Liver (tissue), 9 donors: Measurements from ENCODE around the gene GGNBP2. TPM values are rescaled to one million over a fixed set of nuclear protein-coding genes. Genes with fewer than 3 reads are reported as not detected.

Source experiments
- DNase-seq: peaks from one replicate; pipeline ENCODE4 v3.0.0-alpha.2; 2017; ENCODE audit warnings: low spot score
- H3K27ac ChIP-seq, 2 donors: one replicate each; pipeline ENCODE4 v1.7.0; 2013; ENCODE audit warnings: inconsistent platforms in 2 of 2, low read length in 2 of 2, control low read depth in 1 of 2, low read depth in 1 of 2, mild to moderate bottlenecking in 1 of 2
- H3K27me3 ChIP-seq, 4 donors: one replicate each; pipeline versions ENCODE4 v1.6.1 to v1.7.0; 2013; ENCODE audit warnings: low read length in 3 of 4, inconsistent platforms in 1 of 4, mild to moderate bottlenecking in 1 of 4, moderate library complexity in 1 of 4; ENCODE audit not compliant: control insufficient read depth in 4 of 4, insufficient read depth in 4 of 4
- H3K36me3 ChIP-seq, 4 donors: one replicate each; pipeline versions ENCODE4 v1.6.1 to v1.7.0; 2013; ENCODE audit warnings: low read length in 3 of 4, mild to moderate bottlenecking in 3 of 4, low read depth in 1 of 4, moderate library complexity in 1 of 4; ENCODE audit not compliant: control insufficient read depth in 4 of 4, insufficient read depth in 3 of 4
- H3K4me1 ChIP-seq, 4 donors: one replicate each; pipeline versions ENCODE4 v1.6.1 to v1.7.0; 2013; ENCODE audit warnings: low read length in 3 of 4, mild to moderate bottlenecking in 3 of 4, moderate library complexity in 1 of 4; ENCODE audit not compliant: control insufficient read depth in 4 of 4, insufficient read depth in 4 of 4
- H3K4me3 ChIP-seq, 3 donors: one replicate each; pipeline versions ENCODE4 v1.6.1 to v1.7.0; 2013; ENCODE audit warnings: low read length in 3 of 3, control low read depth in 1 of 3, low read depth in 1 of 3, mild to moderate bottlenecking in 1 of 3
- H3K9ac ChIP-seq, 2 donors: one replicate each; pipeline ENCODE4 v1.7.0; 2013; ENCODE audit warnings: low read length in 2 of 2, mild to moderate bottlenecking in 2 of 2, moderate library complexity in 2 of 2, control low read depth in 1 of 2, low read depth in 1 of 2
- H3K9me3 ChIP-seq, 4 donors: one replicate each; pipeline versions ENCODE4 v1.6.1 to v1.7.0; 2013; ENCODE audit warnings: low read length in 3 of 4; ENCODE audit not compliant: control insufficient read depth in 4 of 4
- ATF3 ChIP-seq: IDR thresholded peaks from 2 replicates; pipeline ENCODE4 v1.6.1; 2016; ENCODE audit warnings: antibody characterized with exemption
- CTCF ChIP-seq: fragments of 150-350 bp; IDR thresholded peaks from 2 replicates; pipeline ENCODE4 v1.5.1; 2017; ENCODE audit warnings: improper control_type of control experiment, low read depth, low read length; ENCODE audit not compliant: missing input control
- EGR1 ChIP-seq, 2 donors: IDR thresholded peaks; 2 replicates each; pipeline ENCODE4 v1.6.1; 2016 to 2018; ENCODE audit warnings: antibody characterized with exemption in 2 of 2, low read depth in 2 of 2
- FOXA2 ChIP-seq: IDR thresholded peaks from 2 replicates; pipeline ENCODE4 v1.6.1; 2016; ENCODE audit warnings: antibody characterized with exemption
- HNF4A ChIP-seq, 2 donors: conservative IDR thresholded peaks; 2 replicates each; pipeline ENCODE4 v1.6.1; 2016; ENCODE audit warnings: antibody characterized with exemption in 2 of 2, mild to moderate bottlenecking in 2 of 2
- HNF4G ChIP-seq: IDR thresholded peaks from 2 replicates; pipeline ENCODE4 v1.6.1; 2016; ENCODE audit warnings: antibody characterized with exemption
- MAX ChIP-seq: IDR thresholded peaks from 2 replicates; pipeline ENCODE4 v1.6.1; 2016; ENCODE audit warnings: antibody characterized with exemption
- NR2F2 ChIP-seq: IDR thresholded peaks from 2 replicates; pipeline ENCODE4 v1.6.1; 2016; ENCODE audit warnings: antibody characterized with exemption
- RAD21 ChIP-seq, 2 donors: IDR thresholded peaks; 2 replicates each; pipeline ENCODE4 v1.6.1; 2016; ENCODE audit warnings: antibody characterized with exemption in 2 of 2, mild to moderate bottlenecking in 2 of 2
- REST ChIP-seq: IDR thresholded peaks from 2 replicates; pipeline ENCODE4 v1.6.1; 2016; ENCODE audit warnings: antibody characterized with exemption, mild to moderate bottlenecking
- RXRA ChIP-seq, 2 donors: IDR thresholded peaks; 2 replicates each; pipeline ENCODE4 v1.6.1; 2017 to 2018; ENCODE audit warnings: antibody characterized with exemption in 2 of 2, mild to moderate bottlenecking in 1 of 2
- SP1 ChIP-seq: IDR thresholded peaks from 2 replicates; pipeline ENCODE4 v1.6.1; 2018; ENCODE audit warnings: antibody characterized with exemption, mild to moderate bottlenecking
- TAF1 ChIP-seq: conservative IDR thresholded peaks from 2 replicates; pipeline ENCODE4 v1.6.1; 2016; ENCODE audit warnings: antibody characterized with exemption, mild to moderate bottlenecking
- YY1 ChIP-seq: IDR thresholded peaks from 2 replicates; pipeline ENCODE4 v1.6.1; 2016; ENCODE audit warnings: antibody characterized with exemption, mild to moderate bottlenecking
- ZBTB33 ChIP-seq: IDR thresholded peaks from 2 replicates; pipeline ENCODE4 v1.6.1; 2016; ENCODE audit warnings: antibody characterized with exemption
- WGBS: extraction: QIAGEN DNeasy Blood & Tissue Kit; methylation state at CpG from one replicate; pipeline ENCODE4 v1.1.7; 2013; 5-methylcytosine and 5-hydroxymethylcytosine counted together
- polyA plus RNA-seq, 2 donors: library from polyadenylated mRNA; stranded (reverse) in 1 of 2; unstranded in 1 of 2; fragments of 200-250 nt in 1 of 2; fragments of >200 nt in 1 of 2; fragmentation: Nextera tagmentation in 1 of 2; extraction: Ambion mirVana in 1 of 2; gene quantifications; one replicate each; pipeline versions ENCODE4 v1.2.1 to v1.2.3, GENCODE V29; 2013 to 2015
- total RNA-seq, 2 donors: library from RNA; depleted of rRNA; stranded (reverse); fragments of >200 nt; gene quantifications; one replicate each; pipeline ENCODE4 v1.2.3, GENCODE V29; 2014
- donor health status: healthy.
- donor health status: healthy.
- donor health status: healthy.
- donor health status: healthy.
- donor health status: healthy.

The GGNBP2 gene
- total and polyA plus RNA-seq, 4 donors, result 19.6 to 48.6 (median 34.3) TPM

- H3K27ac ChIP-seq, result no peak overlapping the region
- TF ChIP-seq FOXA2 (no peak), ZBTB33 (no peak), NR2F2 (no peak)
- DNase-seq, result no peak
- no peaks in the 10 kb centered on the region for H3K9me3 ChIP-seq
- WGBS, result 94% methylated on average over 7 of the region's 7 CpGs
- no peak overlapping the region for H3K9ac ChIP-seq
- no peaks in the 10 kb centered on the region for H3K27me3 ChIP-seq
- H3K4me3 ChIP-seq, result no peak overlapping the region
- no peaks in the 10 kb centered on the region for H3K4me1 ChIP-seq
- H3K36me3 ChIP-seq, result peaks cover 2 to 54% (median 13%) of the 10 kb centered on the region in 4 donors
Observed at GRCh38 chr17:36503456-36504155, 41.1 kb upstream of the GGNBP2 start.

- Histone ChIP-seq H3K4me1 (no peaks in the 10 kb centered on the region), H3K36me3 (peaks cover 2 to 52% (median 11%) of the 10 kb centered on the region in 4 donors), H3K9ac (no peak overlapping the region), H3K9me3 (no peaks in the 10 kb centered on the region), H3K27me3 (no peaks in the 10 kb centered on the region), H3K4me3 (no peak overlapping the region), H3K27ac (no peak overlapping the region)
- no peak for DNase-seq
- TF ChIP-seq YY1 (no peak), RXRA (IDR thresholded peaks at IDR 0.05) (no peak), NR2F2 (no peak), RAD21 (IDR thresholded peaks at IDR 0.05) (no peak), REST (no peak), HNF4G (no peak), ATF3 (no peak), SP1 (no peak), MAX (no peak), CTCF (no peak), HNF4A (conservative IDR thresholded peaks at IDR 0.05) (no peak), TAF1 (no peak), EGR1 (IDR thresholded peaks at IDR 0.05; ENCODE audit: low read depth in 2 of 2) (no peak)
- 96% methylated on average over 5 of the region's 5 CpGs for WGBS
Observed at GRCh38 chr17:36504156-36504545, 40.6 kb upstream of the GGNBP2 start.
